Ishikawa (cell line): ENCODE data around the gene LIPE.

Experiments
- CREB1 ChIP-seq: IDR thresholded peaks from 2 replicates; pipeline ENCODE4 v1.6.1; 2012; ENCODE audit warnings: low read depth
- EGR1 ChIP-seq: IDR thresholded peaks from 2 replicates; pipeline ENCODE4 v1.6.1; 2012
- EP300 ChIP-seq: IDR thresholded peaks from 2 replicates; pipeline ENCODE4 v1.6.1; 2012; ENCODE audit warnings: borderline replicate concordance
- FOXM1 ChIP-seq: IDR thresholded peaks from 2 replicates; pipeline ENCODE4 v1.6.1; 2012; ENCODE audit warnings: low read depth, borderline replicate concordance
- MAX ChIP-seq: IDR thresholded peaks from 2 replicates; pipeline ENCODE4 v1.6.1; 2012
- NFIC ChIP-seq: IDR thresholded peaks from 2 replicates; pipeline ENCODE4 v1.6.1; 2012
- RAD21 ChIP-seq: IDR thresholded peaks from 2 replicates; pipeline ENCODE4 v1.6.1; 2012; ENCODE audit warnings: low read depth
- REST ChIP-seq: IDR thresholded peaks from 2 replicates; pipeline ENCODE4 v1.6.1; 2012; ENCODE audit warnings: low read depth, mild to moderate bottlenecking
- TCF12 ChIP-seq: IDR thresholded peaks from 2 replicates; pipeline ENCODE4 v1.6.1; 2012; ENCODE audit warnings: low read depth
- TEAD4 ChIP-seq: IDR thresholded peaks from 2 replicates; pipeline ENCODE4 v1.6.1; 2012
- USF1 ChIP-seq: IDR thresholded peaks from 2 replicates; pipeline ENCODE4 v1.6.1; 2012
- YY1 ChIP-seq: IDR thresholded peaks from 2 replicates; pipeline ENCODE4 v1.6.1; 2012; ENCODE audit warnings: low read depth

DNA sequence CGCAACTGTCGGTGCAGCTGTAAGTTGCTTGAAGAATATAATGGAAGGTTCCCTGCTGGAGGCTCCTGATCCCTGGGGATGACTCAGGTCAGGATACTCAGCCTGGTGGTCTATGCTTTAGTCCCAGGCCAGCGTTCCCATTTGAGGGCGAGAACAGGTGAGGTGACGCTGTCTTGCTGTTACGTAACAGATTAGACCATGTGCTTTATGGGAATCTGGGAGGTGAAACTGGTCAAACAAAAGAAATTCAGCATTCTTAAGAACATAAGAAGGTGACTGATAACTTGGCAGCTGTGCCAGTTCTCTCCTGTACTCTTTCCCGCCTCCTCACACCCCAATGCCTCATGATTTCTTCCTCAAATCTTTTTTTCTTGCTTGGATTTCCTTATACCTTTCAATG lies 15.6 kb upstream of the LIPE start, which contains the start of gene CXCL17:
- TF ChIP-seq RAD21 (no peak), EP300 (no peak), EGR1 (no peak), FOXM1 (no peak), USF1 (no peak), TEAD4 (no peak), CREB1 (no peak), NFIC (no peak), TCF12 (no peak), REST (no peak), MAX (no peak), YY1 (no peak)
